ENCODE data around the gene ZNF296.
A peak's percentile ranks its signal among the peaks of the same experiment; 100 is the strongest.

ZNF296 gene

DNA sequence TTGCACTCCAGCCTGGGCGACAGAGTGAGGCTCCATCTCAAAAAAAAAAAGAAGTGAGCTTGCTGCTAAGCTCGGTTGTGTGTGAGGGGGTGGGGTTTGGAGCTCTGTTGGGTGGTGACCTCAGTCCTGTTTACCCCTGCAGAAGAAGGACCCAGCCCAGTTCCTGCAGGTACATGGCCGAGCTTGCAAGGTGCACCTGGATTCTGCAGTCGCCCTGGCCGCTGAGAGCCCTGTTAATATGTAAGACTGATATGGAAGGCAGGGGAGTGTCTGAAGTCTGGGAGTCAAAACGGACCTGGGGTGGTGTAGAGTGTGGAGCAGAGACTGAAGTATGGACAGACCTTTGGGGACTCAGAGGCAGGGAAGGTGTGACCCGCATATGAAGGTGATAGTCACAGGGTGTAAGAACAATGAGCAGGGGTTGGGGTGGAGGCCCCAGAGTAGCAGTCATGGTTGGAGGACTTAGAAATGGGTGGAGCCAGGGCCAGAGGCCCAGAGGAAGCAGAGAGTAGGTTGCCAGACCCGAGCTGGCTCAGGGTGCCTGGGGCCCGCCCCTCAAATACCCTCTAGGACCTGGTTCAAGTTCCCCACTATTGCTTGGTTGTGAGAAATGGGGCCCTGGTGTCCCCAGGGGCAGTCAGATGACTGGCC lies 24.2 kb downstream of the ZNF296 start:
- DNase-seq = no peak

DNA sequence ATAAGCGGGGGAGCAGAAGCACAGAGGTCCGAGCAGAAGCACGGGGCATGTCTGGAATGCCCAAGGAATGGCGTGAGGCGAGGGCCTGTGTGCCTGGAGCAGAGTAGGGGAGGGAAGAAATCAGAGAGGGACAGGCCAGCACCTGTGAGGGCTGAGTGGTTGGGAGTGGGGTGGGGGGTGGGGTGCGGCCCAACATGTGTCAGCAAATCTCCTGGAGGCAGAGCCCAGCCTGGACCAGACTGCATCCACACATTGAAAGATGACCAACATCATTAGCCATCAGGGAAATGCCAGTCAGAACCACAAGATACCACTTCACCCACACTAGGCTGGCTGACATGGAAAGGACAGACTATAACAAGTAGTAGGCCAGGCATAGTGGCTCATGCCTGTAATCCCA lies 26.2 kb downstream of the ZNF296 start:
- no peak for DNase-seq

DNA sequence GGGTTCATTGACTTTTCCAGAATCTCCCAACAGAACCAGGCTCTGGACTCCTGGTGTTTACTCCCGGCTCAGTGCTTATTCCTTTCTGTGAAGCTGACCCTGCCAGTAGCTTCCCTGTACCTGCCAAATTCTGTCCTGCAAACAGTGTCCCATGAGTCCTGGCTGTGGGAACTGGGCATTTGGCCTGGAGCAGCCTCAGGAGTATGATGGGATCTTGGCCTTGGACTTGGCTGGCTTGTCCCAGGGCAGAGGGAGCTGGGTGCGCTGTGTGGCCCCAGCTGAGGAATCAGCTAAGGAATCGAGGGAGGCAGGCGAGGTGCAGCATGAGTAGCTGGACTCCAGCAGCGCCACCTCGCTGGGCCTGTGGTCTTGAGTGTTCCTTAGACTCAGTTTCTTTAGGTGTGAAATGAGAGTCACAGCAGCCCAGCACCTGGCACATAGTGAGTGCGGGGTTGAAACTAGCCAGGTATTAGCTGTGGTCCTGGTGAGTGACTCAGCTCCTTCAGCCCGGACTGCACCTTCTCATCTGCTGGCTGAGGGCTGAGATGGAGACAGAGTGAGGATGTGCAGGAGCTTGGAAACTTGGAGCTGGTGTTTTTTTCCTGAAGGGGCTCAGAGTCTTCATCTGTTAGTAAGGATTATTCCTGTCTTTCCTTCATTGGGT lies 27.1 kb downstream of the ZNF296 start:
- DNase-seq = no peak

DNA sequence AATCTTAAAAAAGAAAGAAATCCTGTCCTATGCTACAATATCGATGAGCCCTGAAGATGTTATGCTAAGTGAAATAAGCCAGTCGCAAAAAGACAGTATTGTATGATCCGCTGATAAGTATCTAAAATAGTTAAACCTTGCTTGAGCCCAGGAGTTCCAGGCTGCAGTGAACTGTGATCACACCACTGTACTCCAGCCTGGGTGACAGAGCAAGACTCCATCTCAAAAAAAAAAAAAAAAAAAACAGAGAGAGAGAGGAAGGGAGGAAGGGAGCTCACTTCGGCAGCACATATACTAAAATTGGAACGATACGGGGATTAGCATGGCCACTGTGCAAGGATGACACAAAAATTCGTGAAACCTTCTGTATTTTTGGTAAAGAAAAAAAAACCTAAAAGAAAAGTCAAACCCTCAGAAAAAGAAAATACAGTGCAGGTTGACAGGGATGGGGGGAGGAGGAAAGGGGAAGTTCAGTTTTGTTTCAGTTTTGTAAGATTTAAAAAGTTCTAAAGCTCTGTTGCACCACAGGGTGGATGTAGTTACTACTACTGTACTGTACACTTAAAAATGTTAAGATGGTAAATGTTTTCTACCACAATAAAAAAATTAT lies 29.0 kb downstream of the ZNF296 start:
- DNase-seq = no peak

DNA sequence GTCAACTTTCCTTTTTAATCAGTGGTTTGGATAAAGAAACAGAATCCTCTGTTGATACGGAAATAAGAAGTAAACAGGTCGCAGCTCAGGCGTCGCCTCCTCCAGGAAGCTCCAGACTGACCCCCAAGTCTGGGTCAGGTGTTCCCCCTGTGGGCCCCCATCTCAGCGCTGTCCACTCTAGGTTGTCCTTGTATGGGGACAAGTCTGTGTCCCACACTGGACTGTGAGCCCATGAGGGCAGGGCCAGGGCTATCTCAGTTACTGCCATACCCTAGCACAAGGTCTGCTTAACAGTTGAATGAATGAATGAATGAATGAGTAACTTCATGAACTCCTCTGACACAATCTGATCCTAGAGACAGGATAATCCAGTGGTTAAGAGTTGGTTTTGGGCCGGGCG lies 29.9 kb downstream of the ZNF296 start:
- DNase-seq = no peak

DNA sequence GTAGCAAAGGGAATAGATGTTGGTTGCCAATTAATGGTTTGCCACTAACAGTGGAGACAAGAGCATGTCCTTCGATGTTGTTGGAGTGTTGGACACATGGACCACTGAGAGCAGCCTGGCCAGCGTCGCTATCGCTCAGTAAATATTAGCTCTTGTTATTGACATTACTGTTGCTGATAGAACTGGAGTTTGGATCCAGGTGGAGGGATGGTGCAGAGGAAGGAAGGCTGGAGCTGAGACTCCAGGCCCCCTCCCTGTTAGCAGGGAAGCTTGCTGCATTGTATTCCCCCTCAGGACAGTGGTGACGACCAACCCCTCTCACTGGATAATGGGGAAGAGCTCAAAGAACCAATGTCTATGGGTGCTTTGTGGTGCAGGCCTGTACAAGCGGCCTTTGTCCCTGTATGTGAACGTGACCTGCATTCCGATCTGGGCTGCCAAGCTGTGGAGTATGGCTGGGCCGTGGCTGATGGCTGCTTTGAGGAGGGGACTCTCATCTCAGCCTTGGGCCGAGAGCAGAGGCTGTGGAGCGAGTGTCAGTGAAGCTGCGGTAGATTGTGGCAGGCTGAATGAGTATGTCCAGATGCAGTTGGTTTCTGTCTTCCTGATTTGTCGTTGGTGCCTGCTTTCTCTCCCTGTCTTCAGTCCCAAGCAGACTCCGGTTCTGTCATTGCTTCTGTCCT lies 30.5 kb downstream of the ZNF296 start:
- DNase-seq = no peak

DNA sequence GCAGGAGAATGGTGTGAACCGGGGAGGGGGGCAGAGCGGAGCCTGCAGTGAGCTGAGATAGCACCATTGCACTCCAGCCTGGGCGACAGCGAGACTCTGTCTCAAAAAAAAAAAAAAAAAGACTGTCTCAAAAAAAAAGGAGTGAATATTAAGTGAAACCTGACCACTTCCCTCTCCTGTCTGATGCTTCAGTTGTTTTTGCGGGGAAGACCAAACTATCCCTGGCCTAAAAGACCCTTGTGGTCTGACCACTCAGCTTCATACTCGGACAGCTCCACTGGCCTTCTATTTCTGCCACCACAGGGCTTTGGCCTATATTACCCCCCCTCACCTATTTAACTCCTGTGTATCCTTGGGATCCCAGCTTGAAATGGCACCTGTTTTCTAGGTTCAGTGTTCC lies 35.2 kb downstream of the ZNF296 start:
- no peak for DNase-seq

DNA sequence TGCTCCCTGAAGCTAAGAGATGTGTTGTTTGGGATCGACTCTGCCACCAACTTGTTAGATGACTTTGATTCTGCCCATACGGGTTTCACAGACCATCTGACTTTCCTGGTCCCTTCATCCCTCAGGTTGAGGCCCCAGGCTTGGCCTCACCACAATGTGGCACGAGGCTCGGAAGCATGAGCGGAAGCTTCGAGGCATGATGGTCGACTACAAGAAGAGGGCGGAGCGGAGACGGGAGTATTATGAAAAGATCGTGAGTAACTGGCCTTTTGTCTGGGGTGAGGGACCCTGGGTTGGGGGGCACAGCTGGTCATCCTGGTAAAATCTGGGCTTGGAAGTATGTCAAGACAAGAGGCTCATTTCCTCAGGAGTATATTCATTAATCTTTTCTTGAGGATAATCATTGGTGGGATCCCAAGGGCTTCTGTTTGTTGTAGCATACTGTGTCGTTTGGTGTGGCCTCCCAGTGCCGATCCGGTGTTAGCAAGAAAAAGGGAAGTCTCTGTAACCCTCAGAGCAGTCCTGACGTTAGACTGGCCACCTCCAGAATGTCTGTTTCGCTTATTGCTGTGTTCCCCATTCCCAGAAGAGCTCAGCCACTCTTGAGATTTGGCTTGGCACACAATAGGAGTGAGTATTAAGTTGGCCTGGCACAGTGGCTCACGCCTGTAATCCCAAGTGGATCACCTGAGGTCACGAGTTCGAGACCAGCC lies 36.1 kb downstream of the ZNF296 start:
- no peak for DNase-seq

GRCh38 chr19:45038931-45039893 lies 37.1 kb downstream of the ZNF296 start, which contains the start of gene CLASRP:
CLASRP (plus strand) TSS chr19:45039045; CDS start chr19:45040213, 1,168 bp downstream.
- DNase-seq = peak; percentile 86

DNA sequence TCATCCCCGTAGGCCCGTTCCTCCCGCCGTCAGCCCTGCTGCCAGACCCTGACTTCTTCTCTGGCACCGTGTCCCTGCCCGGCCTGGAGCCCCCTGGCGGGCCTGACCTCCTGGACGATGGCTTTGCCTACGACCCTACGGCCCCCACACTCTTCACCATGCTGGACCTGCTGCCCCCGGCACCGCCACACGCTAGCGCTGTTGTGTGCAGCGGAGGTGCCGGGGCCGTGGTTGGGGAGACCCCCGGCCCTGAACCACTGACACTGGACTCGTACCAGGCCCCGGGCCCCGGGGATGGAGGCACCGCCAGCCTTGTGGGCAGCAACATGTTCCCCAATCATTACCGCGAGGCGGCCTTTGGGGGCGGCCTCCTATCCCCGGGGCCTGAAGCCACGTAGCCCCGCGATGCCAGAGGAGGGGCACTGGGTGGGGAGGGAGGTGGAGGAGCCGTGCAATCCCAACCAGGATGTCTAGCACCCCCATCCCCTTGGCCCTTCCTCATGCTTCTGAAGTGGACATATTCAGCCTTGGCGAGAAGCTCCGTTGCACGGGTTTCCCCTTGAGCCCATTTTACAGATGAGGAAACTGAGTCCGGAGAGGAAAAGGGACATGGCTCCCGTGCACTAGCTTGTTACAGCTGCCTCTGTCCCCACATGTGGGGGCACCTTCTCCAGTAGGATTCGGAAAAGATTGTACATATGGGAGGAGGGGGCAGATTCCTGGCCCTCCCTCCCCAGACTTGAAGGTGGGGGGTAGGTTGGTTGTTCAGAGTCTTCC lies 38.7 kb downstream of the ZNF296 start:
- no peak for DNase-seq

DNA sequence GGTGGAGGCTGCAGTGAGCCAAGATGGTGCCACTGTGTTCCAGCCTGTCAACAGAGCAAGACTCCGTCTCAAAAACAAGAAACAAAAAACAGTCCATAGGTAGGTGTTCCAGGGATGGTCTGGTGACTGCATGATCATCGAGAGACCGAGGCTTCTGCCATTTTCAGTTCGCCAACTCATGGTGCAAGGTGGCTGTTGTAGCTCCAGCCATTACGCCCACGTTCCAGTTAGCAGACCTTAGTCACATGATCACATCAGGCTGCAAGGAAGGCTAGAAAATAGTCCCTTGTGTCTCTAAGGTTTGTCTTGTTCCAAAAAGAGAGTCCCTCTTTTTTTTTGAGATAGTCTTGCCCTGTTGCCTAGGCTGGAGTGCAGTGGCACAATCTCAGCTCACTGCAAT lies 40.5 kb downstream of the ZNF296 start:
- DNase-seq = no peak

DNA sequence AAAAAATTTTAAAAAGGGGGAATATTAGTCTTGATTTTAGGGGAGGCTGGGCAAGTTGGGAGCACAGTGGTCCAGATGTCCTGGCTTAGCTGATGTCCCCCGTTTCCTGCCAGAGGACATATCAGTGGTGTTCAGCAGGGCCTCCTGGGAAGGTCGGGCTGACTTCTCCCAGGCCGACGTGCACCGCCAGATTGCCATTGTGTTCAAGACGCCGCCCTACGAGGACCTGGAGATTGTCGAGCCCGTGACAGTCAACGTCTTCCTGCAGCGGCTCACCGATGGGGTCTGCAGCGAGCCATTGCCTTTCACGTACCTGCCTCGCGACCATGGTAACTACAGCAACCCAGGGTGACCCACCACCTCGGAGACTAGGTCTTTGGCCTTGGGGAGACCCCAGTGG lies 43.9 kb downstream of the ZNF296 start:
- no peak for DNase-seq

DNA sequence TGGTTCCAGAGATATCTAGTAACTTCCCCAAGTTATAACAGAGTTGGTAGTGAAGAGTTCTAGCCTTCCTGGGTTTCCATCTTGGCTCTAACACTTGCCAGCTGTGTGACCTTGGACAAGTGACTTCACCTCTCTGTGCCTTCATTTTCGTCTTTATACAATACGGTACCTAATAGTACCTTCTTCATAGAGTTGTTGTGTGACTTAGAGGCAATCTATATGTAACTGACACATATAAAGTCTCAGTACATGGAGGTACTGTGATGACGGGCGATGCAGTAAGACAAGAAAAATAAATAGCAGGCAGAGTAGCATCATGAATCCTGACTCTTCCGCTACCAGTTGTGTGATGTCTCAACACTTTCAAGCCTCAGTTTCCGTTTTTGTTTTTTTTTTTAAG lies 45.5 kb downstream of the ZNF296 start:
- DNase-seq = no peak

GRCh38 chr19:45027371-45027770 lies 48.9 kb downstream of the ZNF296 start:
- DNase-seq = no peak

DNA sequence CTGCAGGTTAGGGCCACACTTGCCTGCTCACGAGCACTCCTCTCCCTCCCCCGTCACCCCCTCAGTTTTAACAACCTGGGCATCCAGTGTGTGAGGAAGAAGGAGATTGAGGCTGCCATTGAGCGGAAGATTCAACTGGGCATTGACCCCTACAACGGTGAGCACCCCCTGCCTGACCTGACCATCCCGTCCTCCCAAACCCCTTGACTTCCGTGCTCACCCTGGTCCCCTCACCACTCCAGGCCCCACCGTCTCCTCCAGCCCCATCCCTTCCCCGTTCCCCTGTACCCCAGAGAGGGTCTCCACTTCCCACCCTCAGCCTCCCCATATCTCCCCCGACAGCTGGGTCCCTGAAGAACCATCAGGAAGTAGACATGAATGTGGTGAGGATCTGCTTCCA lies 51.0 kb downstream of the ZNF296 start:
- no peak for DNase-seq

GRCh38 chr19:45023048-45023447 lies 53.2 kb downstream of the ZNF296 start:
- no peak for DNase-seq

DNA sequence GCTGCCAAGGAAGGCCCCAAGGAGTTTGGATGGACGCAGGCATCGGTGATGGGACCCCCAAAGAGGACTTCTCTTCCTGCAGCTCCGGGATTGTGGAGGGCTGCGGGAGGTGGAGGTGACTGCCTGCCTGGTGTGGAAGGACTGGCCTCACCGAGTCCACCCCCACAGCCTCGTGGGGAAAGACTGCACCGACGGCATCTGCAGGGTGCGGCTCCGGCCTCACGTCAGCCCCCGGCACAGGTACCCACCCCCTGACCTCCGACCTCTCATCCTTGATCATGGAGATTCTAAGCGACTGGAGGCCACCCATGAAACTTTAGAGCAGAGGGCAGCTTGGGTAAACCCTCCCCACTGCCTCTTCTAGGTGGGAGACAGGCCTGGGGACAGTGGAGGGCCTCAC lies 54.3 kb downstream of the ZNF296 start:
- no peak for DNase-seq

Measured in stimulated activated CD4-positive, alpha-beta T cell treated with anti-CD3 and anti-CD28 coated beads, Interleukin-1b, Interleukin-23, amount 100 ng/mL, for 48 hours (primary cell).